Inflammatory macrophage (primary cell): Measurements from ENCODE around the gene ACSF3.

ENCODE experiments used
- DNase-seq, 2 donors: peaks; one replicate each; pipeline ENCODE4 v3.0.0-alpha.2; 2020 to 2022
- total RNA-seq, 18 experiments: gene quantifications; one replicate each; lab custom pipeline; 2026; ENCODE audit warnings: mixed read lengths in 6 of 18, inconsistent platforms in 2 of 18; lab: John Stamatoyannopoulos, UW

Gene ACSF3
- 5.7 to 50.6 (median 27.0) reads per million in 18 experiments for total RNA-seq

DNA sequence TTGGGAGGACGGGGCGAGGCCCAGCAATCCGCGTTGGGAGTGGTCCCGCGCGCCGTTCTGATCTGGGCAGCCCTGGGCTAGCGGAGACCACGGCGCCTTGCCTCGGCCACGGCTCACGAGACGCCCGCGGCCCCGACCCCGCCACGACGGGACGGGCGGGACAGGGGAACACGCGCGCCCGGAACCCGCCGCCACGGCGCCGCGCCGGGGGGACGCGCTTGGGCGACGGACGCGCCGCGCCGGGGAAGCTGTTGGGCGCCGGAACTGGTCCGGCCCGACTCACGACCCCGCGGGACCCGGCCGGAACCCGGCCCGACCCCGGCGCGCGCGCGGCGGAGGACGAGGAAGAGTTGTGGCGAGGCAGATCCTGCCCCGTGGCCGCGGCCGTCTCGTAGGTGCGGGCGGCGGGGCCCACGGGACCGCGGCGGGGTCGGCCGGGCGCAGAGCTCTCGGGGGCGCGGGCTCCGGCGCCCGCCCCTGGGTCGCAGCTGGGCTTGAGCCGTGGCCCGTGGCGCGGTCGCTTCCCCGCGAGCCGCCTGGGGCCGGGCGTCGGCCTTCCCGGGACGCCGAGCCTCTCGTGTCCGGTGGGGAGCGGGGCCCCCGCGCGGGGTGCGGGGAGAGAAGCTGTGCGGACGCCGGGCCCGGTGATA, at the start of gene ACSF3:
Gene ACSF3, plus strand, starts transcription at position 251 of the 650 bp plus-strand sequence. CDS start 6,830 bp downstream, outside the sequence.
- peak; percentile 61 to 80 for DNase-seq

DNA sequence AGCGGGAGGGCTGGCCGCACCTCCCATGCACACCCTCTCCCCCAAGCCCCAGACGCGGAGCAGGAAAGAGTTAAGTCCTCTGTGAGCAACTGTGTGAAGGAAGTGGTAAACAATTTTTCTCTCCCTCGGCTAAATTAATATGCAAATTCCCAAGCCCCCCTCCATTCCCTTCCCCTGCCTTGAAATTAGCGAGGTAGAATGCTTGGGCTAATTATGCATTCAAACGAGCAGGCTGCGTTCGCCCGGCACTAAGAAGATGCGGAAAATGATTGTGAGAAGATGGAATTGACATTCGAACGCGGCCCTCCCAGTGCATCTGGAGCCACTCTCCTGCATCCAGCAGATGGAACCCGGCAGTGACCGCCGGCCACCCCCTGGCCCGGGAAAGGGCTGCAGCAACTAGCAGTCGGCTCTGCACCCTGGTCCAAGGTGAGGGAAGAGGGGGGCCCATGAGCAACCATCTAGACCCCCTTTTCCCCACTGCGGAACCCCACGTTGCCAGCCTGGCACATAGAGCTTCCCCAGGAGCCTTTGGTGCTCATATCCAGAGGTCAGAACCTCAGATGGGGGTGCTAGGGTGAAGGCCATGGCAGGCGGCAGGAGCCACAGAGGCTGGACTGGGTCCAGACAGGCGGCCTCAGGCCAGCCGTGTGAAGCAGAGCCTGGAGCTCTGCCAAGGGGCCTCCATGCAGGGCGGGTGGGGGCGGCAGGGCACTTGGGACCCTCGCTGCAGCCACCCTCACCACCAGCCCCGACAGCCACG, 49.1 kb upstream of the ACSF3 start:
- no peak for DNase-seq

DNA sequence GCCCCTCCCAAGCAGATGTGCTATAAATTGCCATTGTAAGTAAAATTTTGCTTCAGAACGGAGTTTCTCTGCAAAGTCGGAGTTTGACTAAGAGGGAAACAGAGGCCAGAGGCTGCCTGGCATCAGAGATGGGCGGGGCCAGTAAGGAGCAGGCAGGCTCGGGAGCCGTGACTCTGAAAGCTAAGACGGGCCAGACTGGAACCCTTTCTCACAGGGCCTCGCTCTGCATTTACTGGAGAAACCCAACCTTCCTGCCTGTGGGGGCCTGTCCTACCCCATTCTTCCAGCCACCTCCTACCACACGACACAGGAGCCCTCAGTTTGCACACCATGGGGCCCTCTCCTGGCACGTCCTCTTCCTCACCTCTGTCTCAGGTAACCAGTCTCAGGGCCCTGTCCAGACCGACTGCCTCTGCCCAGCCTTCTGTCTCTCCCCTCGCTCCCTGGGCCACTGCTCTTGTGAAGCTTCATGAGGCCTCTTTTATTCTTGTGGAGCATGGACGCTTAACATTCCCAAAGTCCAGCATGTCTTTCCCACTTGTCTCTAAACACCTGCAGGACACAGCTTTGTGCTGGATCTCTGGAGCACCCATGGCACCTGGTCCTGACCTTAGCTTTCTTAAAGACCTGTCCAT, 48.4 kb upstream of the ACSF3 start:
- no peak for DNase-seq

DNA sequence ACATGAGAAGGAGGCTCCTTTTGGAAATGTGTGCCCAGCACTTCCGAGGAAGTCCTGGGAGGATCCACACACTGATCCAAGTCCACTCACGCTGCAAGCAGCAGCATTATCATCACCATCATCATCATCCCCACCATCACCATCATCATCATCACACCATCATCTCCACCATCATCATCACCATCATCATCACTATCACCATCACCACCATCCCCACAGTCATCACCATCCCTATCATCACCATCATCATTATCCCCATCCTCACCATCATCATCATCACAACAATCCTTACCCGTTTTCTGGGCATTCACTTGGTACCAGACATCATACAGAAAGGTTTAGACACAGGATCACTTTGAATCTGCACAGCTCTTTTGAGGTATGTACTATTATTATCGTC, 47.8 kb upstream of the ACSF3 start:
- DNase-seq = no peak

DNA sequence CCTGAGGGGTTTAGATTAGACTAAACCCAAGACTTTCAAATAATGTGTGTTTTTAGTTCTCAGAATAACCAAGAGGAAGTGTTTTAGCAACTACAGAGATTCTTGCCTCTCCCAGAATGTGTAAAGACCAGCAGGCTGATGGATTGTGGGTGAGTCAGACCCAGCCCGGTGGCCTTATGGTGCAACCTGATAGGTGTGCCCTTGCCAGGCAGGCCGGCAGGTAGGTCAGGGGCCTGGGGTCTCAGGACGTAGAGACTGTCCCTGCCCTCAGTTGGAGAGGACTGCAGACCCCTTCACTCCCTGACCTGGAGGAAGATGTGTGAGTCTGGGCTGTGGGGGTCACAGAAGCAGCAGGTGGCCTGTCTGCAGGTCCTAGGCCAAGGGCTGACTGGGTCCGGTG, 47.2 kb upstream of the ACSF3 start:
- no peak for DNase-seq

DNA sequence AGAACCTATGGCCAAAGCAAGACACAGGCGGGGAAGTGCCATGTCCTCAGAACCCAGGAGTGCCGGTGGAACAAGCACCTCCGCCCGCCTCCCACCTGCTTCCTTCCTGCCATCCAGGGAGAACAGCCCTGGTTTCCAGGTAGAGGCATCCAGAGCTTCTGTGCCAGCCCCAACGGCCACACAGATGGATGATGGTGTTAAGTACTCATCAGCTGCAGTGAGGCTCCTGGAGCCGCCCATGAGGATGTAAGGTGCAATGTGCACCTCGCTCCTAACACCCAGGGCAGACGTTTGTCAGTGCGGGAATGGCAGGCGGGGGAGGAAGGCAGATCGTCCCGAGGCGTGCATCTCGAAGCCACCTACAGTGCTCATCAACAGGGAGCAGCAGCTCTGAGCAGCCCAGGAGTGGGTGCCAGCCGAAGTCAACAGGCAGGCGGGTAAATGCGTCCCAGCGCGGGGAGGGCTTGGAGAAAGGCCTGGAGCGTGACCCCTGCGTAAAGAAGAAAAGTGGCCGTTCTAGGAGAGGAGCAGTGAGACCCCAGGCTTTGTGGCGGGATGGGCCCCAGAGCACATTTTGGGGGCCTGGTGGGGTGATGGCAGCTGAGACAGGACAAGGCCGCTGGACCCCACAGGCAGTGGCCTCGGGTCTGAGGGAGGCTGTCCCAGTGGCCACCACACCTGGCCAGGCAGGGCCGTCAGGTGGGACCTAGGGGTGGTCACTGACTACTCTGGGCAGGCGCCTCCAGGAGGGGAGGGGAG, 46.1 kb upstream of the ACSF3 start:
- DNase-seq = no peak

DNA sequence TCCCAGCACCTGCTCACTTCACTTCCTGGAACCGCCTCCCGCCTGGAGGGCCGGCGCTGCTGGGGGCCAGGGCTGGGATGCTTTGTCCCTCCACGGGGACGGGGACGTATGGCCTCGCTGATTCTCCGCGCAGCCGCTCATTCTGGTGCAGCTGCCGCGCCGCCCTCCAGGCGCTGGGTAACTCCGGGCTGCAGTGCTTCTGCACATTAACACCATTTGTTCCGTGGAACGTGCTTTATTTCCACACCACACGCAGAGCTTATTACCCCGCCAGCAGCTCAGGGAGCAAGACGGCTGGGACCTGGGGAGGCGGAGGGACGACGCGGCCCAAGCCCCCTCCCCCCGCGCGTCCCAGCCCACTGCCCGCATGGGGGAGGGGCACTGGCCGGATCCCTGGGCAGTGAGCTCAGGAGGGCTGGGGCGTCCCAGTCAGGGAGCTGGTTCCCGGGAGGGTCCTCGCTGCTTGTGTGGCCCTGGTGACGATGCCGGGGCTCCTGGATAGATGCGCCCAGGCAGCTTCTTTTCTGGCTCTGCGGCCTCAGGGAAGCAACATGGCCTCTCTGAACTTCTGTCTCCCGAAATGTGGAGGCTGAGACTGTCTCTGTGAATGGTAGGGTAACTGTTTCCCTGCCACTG, 45.4 kb upstream of the ACSF3 start:
- no peak for DNase-seq

DNA sequence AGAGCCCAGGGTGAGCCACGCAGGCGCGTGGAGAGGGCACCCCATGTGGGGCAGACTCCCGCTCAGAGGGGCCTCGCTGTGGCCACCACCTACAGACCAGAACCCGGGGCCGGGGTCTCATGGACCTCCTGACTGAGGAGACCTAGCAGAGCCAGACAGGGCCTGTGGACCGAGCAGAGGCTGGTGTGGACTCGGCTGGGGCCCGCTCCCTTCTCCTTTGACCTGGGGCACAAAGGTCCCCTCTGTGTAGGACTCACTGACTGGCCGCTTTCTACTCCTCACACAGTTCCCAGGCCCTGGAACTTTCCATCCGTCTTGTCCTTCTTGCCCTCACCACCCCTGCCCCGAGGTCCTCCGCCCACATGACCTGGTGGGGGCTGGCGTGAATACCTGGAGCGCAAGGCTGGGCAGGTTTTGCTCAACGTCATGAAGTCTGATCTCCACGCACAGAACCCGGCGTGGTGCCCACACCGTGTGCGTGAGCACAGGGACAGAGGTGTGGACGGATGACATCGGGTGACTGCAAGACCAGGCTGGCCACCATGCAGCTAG, 44.7 kb upstream of the ACSF3 start:
- DNase-seq = no peak

DNA sequence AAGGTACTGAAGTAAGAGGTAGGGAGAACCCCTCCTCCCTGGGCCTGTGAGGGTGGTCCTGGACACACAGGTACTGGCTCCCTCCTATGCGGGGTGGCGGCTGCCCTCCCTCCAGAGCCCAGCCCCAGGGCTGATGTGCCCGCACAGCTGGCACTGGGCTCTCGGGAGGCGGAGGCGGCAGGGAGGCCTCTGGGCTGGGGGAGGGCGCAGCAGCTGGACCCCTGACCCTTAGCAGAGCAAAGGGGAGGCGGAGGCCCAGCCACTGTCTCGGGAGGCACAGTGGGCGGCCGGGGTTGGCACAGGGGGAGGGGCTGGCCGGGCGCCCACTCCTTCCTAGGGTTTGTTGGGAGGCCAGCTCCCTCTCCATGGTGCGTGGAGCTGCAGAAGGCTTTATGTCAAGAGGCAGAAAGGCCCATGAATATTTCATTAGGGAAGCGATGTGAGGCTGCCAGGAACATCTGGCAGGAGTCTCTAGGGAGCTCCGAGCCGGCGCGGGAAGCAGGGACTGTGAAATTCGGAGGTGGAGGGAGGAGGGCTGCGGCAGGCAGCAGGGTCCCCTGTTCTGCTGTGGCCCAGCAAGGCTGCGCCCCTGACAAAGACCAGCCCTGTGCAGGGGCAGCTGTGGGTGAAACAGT, 44.1 kb upstream of the ACSF3 start:
- DNase-seq = no peak

DNA sequence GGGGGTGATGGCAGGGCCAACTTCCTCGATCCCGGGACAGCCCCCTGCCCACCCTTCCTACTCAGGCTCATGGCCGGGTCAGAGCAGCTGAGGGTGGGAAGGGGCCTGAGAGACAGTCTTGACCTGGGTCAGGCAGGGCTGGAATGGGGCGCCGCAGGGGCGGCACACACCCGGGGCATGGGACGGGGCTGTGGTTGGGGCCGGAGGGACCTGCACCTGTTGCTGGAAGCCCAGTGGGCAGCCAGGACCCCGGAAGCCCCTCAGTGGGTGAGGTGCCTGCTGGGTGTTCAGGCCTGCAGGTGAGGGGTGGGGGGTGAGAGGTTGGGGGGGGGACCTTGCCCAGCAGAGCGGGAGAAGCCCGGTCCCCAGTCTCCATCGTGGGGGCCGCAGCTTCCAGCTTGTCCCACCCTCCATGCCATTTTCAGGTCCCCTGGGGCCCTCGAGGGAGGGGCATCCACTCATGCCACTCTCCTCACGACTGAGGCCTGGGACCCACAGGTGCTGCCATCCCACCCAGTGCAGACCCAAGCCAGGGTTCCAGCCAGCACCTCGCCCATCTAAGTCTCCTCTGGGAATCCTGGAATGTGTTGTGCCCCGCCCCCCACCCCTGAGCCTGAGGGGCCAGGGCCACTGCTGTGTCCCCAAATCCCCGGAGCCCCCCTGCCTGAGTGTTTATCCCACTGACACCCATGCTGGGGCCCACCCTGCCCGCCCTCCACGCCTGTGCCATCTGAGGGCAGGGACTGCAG, 43.4 kb upstream of the ACSF3 start:
- no peak for DNase-seq

DNA sequence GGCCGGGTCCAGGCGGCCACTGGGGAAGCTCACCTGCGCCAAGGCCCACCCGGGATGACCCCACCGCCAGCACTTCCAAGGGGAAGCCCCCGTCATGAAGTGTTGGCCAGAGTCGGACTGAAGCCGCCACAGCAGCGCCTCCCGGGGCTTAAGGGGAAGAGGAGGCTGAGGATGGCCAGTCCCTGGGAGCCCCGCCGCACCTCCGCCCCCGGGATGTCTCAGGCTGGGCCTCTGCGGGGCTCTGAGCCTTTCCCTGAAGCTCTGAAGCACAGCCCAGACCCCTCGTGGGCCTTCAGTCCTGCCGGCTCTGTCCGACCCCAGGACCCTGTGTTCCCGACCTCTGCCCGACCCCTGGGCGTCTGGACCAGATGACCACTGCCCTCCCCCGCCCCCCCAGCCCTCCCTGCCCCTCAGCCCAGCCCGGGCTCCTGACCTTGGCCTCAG, 42.8 kb upstream of the ACSF3 start:
- DNase-seq = no peak

DNA sequence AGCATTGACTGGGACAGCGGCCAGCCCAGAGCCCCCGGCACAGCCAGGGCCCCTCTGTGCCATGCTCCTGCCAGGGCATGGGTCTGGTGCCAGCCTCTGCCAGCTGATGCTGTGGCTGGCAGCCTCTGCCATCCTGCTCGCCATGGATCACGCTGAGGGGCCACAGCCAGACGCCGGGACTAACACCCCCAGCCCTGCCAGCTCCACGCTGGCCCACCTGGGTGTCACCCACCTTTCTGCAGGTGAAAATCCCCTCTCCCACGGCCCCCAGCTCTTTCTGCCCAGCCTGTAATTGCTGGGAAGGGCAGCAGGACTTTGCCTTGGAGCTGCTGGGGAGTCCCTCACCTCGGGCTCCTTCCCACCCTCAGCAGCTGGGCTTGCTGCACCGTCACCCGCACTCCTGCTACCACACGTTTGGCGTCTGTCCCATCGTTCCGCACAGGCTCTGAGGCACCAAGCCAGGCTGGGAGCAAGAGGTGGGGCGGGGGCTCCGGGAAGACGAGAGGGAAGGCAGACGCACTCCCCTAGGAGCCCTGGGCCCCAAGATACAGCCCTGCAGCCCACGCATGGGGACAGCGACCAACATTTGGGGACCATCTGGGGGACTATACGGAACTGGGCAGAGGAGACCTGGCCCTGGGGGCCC, 42.0 kb upstream of the ACSF3 start:
- no peak for DNase-seq

DNA sequence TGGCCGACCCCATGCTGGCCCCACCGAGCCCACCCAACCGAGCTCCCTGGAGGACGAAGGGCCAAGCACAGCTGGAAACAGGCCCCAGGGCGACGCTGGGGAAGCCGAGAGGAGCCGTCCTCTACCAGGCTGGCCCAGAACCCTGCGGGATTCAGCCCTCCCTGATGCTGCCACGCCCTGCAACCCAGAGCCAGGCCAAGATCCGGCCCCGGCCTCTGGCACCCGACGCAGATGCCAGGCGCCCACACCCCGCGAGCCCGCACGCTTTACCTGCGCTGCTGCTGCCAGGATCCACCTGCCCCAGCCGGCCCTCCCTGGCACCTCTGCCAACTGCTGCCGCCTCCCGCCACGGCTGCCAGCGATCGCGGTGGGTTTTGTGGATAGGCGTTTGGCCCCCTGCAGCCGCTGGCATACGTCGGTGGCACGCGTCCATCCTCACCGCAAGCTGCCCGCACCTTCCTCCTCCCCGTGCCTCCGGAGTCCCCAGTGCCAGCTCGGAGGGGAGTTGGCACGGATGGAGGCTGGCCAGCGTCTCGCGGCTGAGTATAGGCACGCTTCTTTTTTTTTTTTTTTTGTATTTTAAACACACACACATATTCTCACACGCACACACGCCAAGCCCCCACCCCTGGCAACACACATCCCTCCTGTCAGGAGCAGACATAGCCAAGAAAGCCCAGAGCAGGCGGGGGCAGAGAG, 41.3 kb upstream of the ACSF3 start:
- no peak for DNase-seq

DNA sequence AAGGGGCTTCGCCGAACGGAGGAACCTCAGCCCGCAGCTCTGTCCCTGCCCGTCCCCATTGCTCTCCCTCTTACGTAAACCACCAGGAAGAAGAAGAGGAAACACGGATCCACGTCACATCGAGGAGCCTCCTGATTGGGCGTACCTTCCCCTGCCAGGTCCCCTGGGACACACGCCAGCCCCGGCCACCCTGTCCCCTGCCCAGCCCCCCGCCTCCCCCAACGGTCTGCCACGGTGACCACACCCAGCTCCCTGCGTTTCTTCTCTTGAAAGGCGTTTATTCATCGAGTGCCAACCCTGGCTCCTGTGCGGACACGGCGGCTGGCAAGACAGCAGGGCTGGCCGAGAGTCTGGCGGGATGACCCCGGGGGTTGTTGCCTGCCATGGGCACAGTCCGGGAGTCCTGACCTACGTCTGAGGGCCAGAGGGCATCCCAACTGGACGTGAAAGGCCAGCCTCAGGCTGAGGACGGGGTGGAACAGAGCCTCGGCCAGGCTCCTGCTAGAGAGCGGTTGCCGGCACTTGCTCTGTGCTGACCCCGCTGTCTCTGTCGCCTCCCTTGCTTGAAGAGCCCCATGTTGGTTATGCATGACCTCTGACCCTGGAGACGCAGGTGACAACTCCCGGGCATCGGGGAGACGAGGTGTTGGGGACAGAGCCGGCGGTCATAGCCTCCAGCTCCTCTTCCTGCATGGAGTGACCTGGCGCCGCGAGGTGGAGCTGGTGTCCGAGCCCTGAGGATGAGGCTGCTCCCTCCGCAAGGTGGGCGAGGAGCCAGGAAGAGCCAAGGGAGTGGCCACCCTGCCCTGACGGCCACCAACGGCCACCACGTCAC, 40.5 kb upstream of the ACSF3 start:
- peak; percentile 56 to 61 for DNase-seq

DNA sequence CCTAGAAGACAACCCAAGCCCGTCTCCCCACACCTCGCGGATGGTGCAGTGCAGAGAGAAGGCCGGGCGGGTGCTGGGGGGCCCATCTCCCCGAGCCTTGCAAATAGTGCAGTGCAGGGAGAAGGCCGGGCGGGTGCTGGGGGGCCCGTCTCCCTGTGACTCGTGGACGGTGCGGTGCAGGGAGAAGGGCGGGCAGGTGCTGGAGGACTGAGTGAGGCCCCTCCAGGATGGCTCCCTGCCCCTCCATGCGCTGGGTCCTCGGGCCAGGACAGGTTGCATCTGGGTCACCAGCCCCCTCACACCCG, 40.0 kb upstream of the ACSF3 start:
- DNase-seq = no peak

DNA sequence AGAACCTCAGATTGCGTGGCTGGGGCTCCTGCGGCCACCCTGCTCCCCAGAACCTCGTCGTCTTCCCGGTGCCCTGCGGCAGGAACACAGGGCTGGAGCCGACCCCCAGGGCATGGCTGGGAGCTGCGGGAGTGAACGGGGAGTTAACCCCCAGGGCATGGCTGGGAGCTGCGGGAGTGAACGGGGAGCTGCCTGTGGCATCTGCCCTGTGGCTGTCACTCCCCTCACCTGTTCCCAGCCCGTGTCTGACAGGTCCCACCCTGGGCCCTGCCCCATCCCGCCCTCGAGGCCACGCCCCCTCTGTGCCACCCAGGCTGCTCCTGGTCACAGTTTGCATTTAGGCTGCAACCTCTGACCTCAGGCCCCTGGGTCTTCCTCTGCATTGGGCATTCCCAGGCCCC, 39.4 kb upstream of the ACSF3 start:
- DNase-seq = no peak

DNA sequence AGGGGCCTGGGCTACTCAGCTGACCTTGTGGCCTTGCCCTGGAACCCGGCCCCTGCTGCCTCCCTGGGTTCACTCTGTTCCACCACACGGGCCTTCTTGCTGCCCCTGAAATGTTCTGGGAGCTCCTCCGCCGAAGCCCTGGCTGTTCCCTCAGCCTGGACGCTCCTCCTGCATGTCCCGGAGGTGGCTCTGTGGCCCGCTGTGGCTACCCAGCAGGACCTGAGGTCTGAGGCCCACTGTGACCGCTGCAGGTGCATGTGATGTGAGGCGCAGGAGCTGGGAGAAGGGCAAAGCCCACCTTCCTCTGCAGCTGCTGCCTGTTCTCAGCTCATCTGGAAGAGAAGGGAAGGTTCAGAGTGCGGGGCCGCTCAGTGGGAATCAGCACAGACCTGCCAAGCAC, 38.9 kb upstream of the ACSF3 start:
- DNase-seq = no peak

DNA sequence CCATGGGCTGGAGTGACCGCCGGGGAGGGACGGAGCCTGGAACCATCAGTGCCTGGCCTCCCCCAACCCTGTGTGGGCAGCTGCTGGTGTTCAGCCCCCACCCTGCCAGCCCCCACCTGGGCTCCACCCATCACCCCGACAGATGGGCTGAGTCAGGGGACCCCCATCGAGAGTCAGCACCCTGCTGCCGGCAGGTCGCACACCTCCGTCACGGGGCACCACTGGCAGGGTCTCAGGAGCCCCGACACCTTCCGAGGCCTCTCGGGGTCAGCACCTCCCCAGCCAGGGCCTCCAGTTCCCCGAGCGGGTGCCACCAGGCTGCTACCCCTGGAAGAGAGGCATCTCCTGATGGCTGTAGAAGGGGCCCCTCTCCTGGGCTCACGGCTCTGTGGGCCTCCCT, 38.3 kb upstream of the ACSF3 start:
- no peak for DNase-seq
